GM20431 (cell line): ENCODE data around the gene TPP1.

Experiments used
- in situ Hi-C: fragments of 300-500 bp; cut with MseI, MboI; formaldehyde crosslinking; loops from one replicate; pipeline ENCODE4 v1.15.0; 2020; ENCODE audit warnings: low sequenced_read_pairs; ENCODE audit not compliant: unreplicated experiment

TPP1 gene

DNA sequence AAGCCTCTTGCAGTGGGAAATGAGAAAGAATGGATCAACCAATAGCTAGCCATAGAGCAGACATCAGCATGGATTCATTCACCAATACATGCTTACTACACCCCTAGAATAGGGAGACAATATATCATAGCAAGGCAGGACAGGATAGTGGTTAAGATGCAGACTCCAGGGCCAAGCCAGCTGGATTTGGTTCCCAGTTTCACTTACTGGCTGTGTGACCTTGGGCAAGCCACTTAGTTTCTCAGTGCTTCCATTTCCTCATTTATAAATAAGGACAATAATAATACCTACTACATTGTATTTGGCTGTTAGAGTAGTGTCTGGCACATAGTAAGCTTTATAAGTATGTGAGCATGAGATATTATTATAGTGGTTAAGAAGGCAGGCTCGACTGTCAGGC is 29.3 kb upstream of the TPP1 start:
- in situ Hi-C loops: no loop called here

GRCh38 chr11:6647836-6648235 is 28.6 kb upstream of the TPP1 start:
- in situ Hi-C loops: no loop called here

DNA sequence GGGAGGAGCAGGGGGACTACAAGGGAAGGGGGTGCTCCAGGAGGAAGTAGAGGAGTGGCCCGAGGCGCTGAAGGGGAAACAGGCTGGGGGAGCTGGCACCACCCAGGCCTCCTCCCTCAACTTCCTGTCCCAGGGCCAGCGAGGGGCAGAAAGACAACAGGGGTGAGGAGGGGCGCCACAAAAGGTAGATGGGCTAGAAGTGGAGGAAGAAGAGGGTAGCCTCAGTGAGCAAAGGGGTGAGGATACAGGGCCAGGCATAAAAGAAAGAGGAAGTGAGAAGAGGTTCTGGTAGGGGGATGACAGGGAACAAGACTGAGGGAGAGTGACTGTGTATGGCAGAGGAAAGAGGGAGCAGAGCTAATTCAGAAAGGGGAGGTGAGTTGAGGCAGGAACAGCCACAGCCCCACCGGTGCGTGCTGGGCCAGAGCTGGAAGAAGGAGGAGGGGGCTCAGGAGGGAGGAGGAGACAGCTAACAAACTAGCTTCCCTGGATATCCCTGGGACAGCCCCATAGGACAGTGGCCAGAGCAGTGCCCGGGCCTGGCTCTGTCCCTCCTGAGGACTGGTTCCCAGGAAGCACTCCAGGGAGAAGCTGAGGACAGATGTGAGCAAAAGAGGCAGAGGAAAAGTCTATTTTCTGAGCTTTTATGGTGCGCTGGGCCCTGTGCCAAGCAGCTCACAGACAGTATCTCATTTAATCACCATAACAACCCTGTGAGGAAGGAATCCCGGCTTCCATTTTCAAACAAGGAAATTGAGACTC is 27.9 kb upstream of the TPP1 start:
- in situ Hi-C loops: no loop called here

- in situ Hi-C loops: no loop called here
Observed at GRCh38 chr11:6646576-6646917, 27.3 kb upstream of the TPP1 start.

DNA sequence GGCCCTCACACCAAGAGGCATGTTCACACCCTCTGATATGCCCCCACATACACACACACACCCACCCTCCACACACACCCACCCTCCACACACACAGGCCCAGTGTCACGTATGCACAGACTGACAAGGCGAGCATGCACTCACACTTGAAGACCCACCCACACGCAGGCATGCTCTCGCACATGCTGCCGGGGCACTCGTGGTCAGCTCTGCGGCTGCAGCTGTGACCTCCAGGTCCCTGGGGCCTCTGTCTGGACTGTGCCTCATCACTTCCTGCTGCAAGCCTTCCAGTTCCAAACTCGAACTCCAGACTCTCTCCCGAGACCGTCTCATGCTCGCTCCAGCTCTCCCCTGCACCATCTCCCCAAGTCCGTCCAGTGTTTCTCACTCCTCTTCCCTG is 26.8 kb upstream of the TPP1 start:
- in situ Hi-C loops: no loop called here

GRCh38 chr11:6642957-6643356 is 23.7 kb upstream of the TPP1 start:
- in situ Hi-C loops: no loop called here

- in situ Hi-C loops: no loop called here
Observed at GRCh38 chr11:6640985-6641701, 21.9 kb upstream of the TPP1 start.

DNA sequence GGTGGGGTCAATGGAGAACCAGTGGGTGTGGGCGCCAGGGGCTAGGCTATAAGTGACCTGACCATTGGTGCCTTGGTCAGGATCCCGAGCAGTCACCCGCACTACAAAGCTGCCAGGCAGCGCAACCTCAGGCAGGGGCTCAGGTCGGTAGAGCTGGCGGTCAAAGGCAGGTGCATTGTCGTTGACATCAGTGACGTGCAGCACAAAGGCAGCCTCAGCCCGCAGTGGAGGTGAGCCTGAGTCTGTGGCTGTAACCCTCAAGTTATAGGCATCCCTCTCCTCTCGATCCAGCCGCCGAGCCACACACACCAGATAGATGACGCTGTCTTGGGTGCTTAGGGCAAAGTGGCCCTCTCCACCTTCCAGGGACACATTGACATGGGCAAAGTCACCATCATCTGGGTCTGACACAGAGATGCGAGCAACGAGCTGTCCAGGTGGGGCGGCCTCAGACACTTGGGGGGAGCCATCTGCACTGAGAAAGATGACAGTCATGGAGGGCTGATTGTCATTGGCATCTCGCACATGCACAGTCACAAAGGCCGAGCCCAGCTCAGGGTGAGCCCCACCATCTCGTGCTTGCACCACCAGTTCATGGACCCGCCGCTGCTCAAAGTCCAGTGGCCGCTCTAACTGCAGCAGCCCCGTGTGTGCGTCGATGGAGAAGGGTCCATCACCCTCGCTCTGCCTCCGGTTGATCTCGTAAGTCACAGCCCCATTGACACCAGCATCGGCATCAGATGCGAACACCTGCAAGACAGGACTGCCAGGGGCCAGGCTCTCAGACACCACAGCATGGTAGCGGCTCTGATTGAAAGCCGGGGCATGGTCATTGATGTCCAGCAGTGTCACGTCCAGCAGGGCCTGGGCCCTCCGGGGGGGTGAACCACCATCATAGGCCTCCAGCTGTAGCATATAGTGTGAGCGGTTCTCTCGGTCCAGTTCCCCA is 21.1 kb upstream of the TPP1 start:
- in situ Hi-C loops: no loop called here

DNA sequence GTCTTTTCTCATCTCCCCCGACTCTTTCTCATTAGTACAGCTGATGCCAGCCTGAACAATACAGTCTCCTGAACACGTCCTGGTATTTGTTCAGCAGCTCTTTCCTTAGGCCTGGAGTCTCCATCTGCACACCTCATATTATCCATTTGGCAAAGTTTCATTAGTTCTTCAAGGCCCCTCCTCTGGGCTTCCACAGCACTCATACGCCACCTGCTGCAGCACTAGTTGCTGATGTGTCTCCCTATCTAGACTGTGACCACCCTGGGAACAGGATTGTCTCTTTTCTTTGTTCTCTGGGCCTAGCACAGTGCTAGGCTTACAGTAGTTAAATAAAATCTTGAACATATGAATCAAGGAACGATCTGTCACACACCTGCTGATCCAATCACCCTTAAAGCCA is 19.2 kb upstream of the TPP1 start:
- in situ Hi-C loops: no loop called here

- in situ Hi-C loops: no loop called here
Observed at GRCh38 chr11:6637871-6638270, 18.6 kb upstream of the TPP1 start.

DNA sequence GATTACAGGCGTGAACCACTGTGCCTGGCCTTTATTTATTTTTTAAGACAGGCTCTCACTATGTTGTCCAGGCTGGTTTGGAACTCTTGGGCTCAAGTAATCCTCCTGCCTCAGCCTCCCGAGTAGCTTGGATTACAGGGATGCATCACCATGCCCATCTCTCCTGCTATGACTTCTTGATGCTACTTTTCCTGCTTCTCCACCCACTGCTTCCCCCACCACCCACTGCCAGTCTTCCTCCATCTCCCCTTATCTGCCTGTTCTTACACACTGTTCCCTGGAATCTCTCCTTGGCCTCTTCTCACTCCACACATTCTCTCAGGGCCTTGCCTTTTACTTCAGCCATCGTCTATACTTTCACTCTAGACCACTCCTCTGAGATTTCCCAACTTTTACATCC is 17.3 kb upstream of the TPP1 start:
- in situ Hi-C loops: no loop called here

GRCh38 chr11:6635082-6635932 is 16.1 kb upstream of the TPP1 start:
- in situ Hi-C loops: no loop called here

DNA sequence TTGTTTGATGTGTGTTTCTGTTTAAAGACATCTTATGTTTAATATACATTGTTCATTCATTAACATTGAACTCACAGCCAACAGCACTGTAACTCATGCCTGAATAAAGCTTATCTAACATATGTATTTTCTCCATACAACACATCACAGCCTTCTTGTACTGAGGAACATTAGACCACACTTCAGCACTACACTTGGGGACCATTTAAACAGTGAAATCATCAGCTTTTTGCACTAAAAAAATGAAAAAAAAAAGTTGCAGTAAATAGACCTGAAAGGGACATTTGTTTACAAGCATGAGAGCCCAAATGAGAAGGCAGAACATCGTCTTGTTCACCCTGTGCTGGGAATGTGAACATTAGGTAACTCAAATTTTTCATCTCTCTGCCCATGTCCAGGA is 15.3 kb upstream of the TPP1 start:
- in situ Hi-C loops: no loop called here

GRCh38 chr11:6633422-6634408 is 14.5 kb upstream of the TPP1 start:
- in situ Hi-C loops: no loop called here

DNA sequence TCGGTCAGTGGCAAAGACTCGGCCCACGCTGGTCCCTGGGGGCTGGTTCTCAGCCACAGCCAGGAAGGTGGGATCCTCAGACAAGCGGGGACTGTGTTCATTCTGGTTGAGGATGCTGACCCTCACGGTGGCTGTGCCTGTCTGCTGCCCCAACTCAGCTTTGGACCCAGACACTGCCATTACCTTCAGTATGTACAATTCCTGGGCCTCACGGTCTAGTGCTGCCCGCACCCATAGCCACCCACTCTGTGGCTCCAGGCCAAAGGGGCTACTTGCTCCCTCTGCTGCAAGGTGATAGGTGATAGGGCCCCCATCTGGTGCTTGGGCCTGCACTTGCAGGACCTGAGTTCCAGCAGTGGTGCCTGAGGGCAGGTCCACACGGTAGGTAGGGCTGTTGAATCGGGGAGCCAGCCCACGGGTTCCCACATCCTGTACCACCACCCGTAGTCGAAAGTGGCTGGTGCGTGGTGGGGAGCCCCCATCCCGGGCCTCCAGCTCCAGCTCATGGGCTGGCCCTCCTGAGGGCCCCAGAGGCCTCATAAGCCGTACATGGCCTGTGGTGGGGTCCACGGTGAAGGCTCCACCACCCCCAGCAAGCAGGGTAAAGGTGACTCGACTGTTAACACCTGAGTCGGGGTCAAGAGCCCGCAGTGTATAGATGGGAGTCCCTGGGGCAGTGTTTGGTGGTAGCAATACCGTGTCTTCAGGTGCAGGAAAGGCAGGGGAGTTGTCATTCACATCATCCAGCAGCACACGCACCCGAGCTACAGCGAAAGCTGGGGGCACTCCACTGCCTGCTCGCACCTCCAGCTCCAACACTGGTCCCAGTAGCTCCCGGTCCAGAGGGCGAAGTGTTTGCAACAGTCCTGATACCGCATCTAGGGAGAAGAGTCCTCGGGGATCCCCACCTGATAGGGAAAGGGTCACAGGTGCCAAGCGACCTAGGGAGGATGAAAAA is 13.2 kb upstream of the TPP1 start:
- in situ Hi-C loops: no loop called here

GRCh38 chr11:6631361-6631890 is 12.2 kb upstream of the TPP1 start:
- in situ Hi-C loops: no loop called here

- in situ Hi-C loops: no loop called here
Observed at GRCh38 chr11:6630632-6631291, 11.5 kb upstream of the TPP1 start.
